ENCODE measurements around the gene TCF4.

DNA sequence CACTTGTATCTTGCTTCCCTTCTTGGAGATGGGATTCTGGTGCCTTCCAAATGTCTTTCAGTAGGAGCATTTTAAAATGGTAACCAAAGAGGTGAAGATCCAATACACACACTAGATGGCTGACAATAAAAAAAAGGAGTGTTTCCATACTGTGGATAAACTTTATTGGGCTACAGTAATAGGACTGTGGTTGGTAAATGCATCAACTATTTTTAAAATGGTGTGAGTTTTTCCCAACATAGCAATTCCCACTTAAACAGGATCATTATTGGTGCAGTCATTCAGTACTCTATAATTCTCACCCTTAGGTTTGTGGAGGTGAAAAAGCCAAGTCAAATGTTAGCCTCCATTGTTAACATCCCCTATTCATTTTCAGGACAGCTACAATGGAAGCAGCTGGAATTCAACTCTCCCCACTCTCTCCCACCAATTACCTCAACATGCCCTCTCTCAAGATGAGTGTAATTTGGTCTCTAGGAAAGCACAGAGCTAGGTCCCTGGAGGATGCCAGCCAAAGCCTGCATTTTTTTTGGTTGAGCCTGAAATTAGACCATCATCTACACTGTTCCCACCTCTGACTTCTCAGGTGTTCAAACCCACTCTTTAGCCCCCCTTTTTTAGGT, 273.3 kb downstream of the TCF4 start:
- TF ChIP-seq, protein P1, sequence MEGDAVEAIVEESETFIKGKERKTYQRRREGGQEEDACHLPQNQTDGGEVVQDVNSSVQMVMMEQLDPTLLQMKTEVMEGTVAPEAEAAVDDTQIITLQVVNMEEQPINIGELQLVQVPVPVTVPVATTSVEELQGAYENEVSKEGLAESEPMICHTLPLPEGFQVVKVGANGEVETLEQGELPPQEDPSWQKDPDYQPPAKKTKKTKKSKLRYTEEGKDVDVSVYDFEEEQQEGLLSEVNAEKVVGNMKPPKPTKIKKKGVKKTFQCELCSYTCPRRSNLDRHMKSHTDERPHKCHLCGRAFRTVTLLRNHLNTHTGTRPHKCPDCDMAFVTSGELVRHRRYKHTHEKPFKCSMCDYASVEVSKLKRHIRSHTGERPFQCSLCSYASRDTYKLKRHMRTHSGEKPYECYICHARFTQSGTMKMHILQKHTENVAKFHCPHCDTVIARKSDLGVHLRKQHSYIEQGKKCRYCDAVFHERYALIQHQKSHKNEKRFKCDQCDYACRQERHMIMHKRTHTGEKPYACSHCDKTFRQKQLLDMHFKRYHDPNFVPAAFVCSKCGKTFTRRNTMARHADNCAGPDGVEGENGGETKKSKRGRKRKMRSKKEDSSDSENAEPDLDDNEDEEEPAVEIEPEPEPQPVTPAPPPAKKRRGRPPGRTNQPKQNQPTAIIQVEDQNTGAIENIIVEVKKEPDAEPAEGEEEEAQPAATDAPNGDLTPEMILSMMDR (conservative IDR thresholded peaks at IDR 0.05; ENCODE audit: low read length): no peak
- TF ChIP-seq EZH2phosphoT487 (IDR thresholded peaks at IDR 0.05; ENCODE audit: borderline replicate concordance, low read depth, low read length): no peak

Data from OCI-LY7 (cell line).